ENCODE data around the gene CMSS1. TPM values are rescaled to one million over a fixed set of nuclear protein-coding genes. Genes with fewer than 3 reads are reported as not detected.

The CMSS1 gene
- polyA plus RNA-seq, 1 donor from 2014 or later, result 31.8 TPM

- no peak overlapping the region for H2AFZ ChIP-seq (ENCODE audit: low read depth, low read length)
- no peak overlapping the region for H3K27ac ChIP-seq (ENCODE audit: low read length)
- TF ChIP-seq TAF1 (IDR thresholded peaks at IDR 0.05; ENCODE audit: low read depth) (no peak), RAD21 (conservative IDR thresholded peaks at IDR 0.05) (no peak), POLR2AphosphoS5 (IDR thresholded peaks at IDR 0.05) (no peak), CTCF (IDR thresholded peaks at IDR 0.05; ENCODE audit: poor library complexity, severe bottlenecking) (no peak), EP300 (conservative IDR thresholded peaks at IDR 0.05; ENCODE audit: poor library complexity, severe bottlenecking) (no peak), MXI1 (conservative IDR thresholded peaks at IDR 0.05; ENCODE audit: poor library complexity, severe bottlenecking) (no peak), SMC3 (conservative IDR thresholded peaks at IDR 0.05; ENCODE audit: poor library complexity) (no peak), REST (IDR thresholded peaks at IDR 0.05; ENCODE audit: borderline replicate concordance) (no peak), EZH2 (IDR thresholded peaks at IDR 0.05; ENCODE audit: borderline replicate concordance, insufficient read depth, low read length, poor library complexity, severe bottlenecking) (no peak)
- H4K20me1 ChIP-seq (ENCODE audit: insufficient read depth), result no peaks in the 10 kb centered on the region
- H3K9me3 ChIP-seq (ENCODE audit: low read length), result no peaks in the 10 kb centered on the region
- H3K27me3 ChIP-seq (ENCODE audit: insufficient read depth, low read depth, low read length), result no peaks in the 10 kb centered on the region
- H3F3A ChIP-seq (ENCODE audit: insufficient read depth, low read length, poor library complexity, severe bottlenecking), result no peaks in the 10 kb centered on the region
- H3K9ac ChIP-seq (ENCODE audit: low read length), result no peak overlapping the region
- H3K36me3 ChIP-seq (ENCODE audit: insufficient read depth, low read length), result no peaks in the 10 kb centered on the region
- no peak overlapping the region for H3K4me2 ChIP-seq (ENCODE audit: low read length)
- H3K4me3 ChIP-seq (ENCODE audit: low read length), result no peak overlapping the region
- H3K9me2 ChIP-seq (ENCODE audit: insufficient read depth, low read length), result no peaks in the 10 kb centered on the region
- H3K79me2 ChIP-seq (replicated peaks; ENCODE audit: insufficient read depth, low read length), result no peaks in the 10 kb centered on the region
Observed at GRCh38 chr3:99772671-99773070, 45.0 kb upstream of the CMSS1 start.

DNA sequence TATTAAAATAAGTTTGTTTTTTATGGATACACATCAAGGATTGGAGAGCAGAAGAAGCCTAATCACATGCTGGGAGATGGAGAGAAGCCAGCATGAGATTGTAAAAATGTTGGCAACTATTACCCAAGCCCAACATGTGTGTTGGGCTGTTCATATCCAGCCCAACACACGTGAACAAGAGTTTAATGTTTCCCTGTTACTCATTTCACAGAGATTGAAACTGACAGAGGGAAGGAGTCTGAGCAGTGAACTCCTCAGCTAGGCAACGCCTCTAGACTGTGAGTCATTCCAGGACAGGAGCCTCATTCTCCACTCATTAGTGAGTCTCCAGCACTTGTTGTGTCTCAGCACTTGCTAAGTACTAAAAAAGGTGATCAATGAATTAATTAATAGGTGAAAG is 43.2 kb upstream of the CMSS1 start:
- H3K9ac ChIP-seq (ENCODE audit: low read length), result no peak overlapping the region
- no peak for TF ChIP-seq TAF1 (IDR thresholded peaks at IDR 0.05; ENCODE audit: low read depth)
- TF ChIP-seq CTCF (IDR thresholded peaks at IDR 0.05; ENCODE audit: poor library complexity, severe bottlenecking), result no peak
- no peak for TF ChIP-seq POLR2AphosphoS5 (IDR thresholded peaks at IDR 0.05)
- no peak for TF ChIP-seq EP300 (conservative IDR thresholded peaks at IDR 0.05; ENCODE audit: poor library complexity, severe bottlenecking)
- H2AFZ ChIP-seq (ENCODE audit: low read depth, low read length), result no peak overlapping the region
- H3K79me2 ChIP-seq (replicated peaks; ENCODE audit: insufficient read depth, low read length), result no peaks in the 10 kb centered on the region
- no peaks in the 10 kb centered on the region for H3K9me3 ChIP-seq (ENCODE audit: low read length)
- no peak overlapping the region for H3K4me3 ChIP-seq (ENCODE audit: low read length)
- H3K27me3 ChIP-seq (ENCODE audit: insufficient read depth, low read depth, low read length), result no peaks in the 10 kb centered on the region
- H3K4me2 ChIP-seq (ENCODE audit: low read length), result no peak overlapping the region
- no peak overlapping the region for H3K27ac ChIP-seq (ENCODE audit: low read length)
- no peaks in the 10 kb centered on the region for H3F3A ChIP-seq (ENCODE audit: insufficient read depth, low read length, poor library complexity, severe bottlenecking)
- H3K36me3 ChIP-seq (ENCODE audit: insufficient read depth, low read length), result no peaks in the 10 kb centered on the region
- H4K20me1 ChIP-seq (ENCODE audit: insufficient read depth), result no peaks in the 10 kb centered on the region
- H3K9me2 ChIP-seq (ENCODE audit: insufficient read depth, low read length), result no peaks in the 10 kb centered on the region
